ENCODE measurements around the gene ICA1. TPM values are rescaled to one million over a fixed set of nuclear protein-coding genes. Genes with fewer than 3 reads are reported as not detected.
A peak's percentile ranks its signal among the peaks of the same experiment; 100 is the strongest.

Gene ICA1
- total and polyA plus RNA-seq, 2 donors (not counting 3 experiments of a cell fraction or from before 2014, with no cell fraction given): 19.0 to 47.1 TPM

DNA sequence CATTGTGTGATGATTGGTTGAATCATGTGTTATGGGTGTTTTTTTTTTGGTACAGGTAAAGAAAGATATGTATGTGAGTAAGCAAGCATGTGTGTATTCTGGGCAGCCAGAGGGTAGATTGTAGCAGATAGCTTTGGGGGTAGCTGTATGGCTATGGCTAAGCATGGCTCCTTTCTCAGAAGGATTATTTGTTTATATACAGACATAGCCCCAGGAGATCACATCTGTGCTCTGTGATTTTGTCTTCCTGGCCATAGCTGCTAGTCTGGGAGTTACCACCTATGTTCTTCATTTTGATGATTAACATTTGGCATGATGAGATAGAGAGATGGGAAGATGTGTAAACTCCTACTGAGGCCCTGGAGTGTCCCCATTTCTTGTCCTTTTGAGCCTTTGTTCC, 23.2 kb upstream of the ICA1 start:
- no peaks in the 10 kb centered on the region for H3K9me1 ChIP-seq (replicated peaks; ENCODE audit: control insufficient read depth, extremely low read depth, insufficient read depth, low read length)
- intact Hi-C loops (cut with micrococcal nuclease): no loop called here
- H2AFZ ChIP-seq (ENCODE audit: low read depth, low read length): no peak overlapping the region
- H3K4me2 ChIP-seq (ENCODE audit: insufficient read depth, low read length): no peak overlapping the region
- H3K9me3 ChIP-seq (replicated peaks; ENCODE audit: control insufficient read depth, insufficient read depth, low read length): no peaks in the 10 kb centered on the region
- FAIRE-seq (no peak), DNase-seq (ENCODE audit: low read depth, low spot score) (no peak)
- no peak overlapping the region for H3K27ac ChIP-seq (ENCODE audit: insufficient read depth, low read depth, low read length)
- H3K79me2 ChIP-seq (ENCODE audit: control insufficient read depth, insufficient read depth, low read length): no peaks in the 10 kb centered on the region
- TF ChIP-seq, protein P1, sequence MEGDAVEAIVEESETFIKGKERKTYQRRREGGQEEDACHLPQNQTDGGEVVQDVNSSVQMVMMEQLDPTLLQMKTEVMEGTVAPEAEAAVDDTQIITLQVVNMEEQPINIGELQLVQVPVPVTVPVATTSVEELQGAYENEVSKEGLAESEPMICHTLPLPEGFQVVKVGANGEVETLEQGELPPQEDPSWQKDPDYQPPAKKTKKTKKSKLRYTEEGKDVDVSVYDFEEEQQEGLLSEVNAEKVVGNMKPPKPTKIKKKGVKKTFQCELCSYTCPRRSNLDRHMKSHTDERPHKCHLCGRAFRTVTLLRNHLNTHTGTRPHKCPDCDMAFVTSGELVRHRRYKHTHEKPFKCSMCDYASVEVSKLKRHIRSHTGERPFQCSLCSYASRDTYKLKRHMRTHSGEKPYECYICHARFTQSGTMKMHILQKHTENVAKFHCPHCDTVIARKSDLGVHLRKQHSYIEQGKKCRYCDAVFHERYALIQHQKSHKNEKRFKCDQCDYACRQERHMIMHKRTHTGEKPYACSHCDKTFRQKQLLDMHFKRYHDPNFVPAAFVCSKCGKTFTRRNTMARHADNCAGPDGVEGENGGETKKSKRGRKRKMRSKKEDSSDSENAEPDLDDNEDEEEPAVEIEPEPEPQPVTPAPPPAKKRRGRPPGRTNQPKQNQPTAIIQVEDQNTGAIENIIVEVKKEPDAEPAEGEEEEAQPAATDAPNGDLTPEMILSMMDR (IDR thresholded peaks at IDR 0.05; ENCODE audit: extremely low read depth in 1 of 2, insufficient read depth in 1 of 2, low read depth in 1 of 2, low read length in 2 of 2): no peak
- TF ChIP-seq MYC (IDR thresholded peaks at IDR 0.05; ENCODE audit: low read depth, low read length) (no peak), EZH2 (IDR thresholded peaks at IDR 0.05; ENCODE audit: borderline replicate concordance, low read depth, low read length, severe bottlenecking) (no peak), FOS (IDR thresholded peaks at IDR 0.05; ENCODE audit: borderline replicate concordance, insufficient read depth, low read length) (no peak), POLR2AphosphoS5 (IDR thresholded peaks at IDR 0.05; ENCODE audit: insufficient read depth, low read depth, low read length) (no peak)
- H3K4me1 ChIP-seq (ENCODE audit: control insufficient read depth, extremely low read depth, insufficient read depth, low read length): no peaks in the 10 kb centered on the region
- POLR2A ChIA-PET: no interaction called here
- dilution Hi-C loops (cut with MboI; ENCODE audit: extremely low pct_ligation_motif_present, low sequenced_read_pairs): no loop called here
- no peaks in the 10 kb centered on the region for H4K20me1 ChIP-seq (replicated peaks; ENCODE audit: control insufficient read depth, extremely low read depth, insufficient read depth, low read length)
- H3K27me3 ChIP-seq (ENCODE audit: control insufficient read depth in 2 of 2, insufficient read depth in 2 of 2, low read length in 2 of 2): peaks cover under 1 to 2% of the 10 kb centered on the region in 2 experiments
- CTCF ChIA-PET: interaction anchor here (2.4 kb wide), 1 partner anchor 11 kb away, joined by 11 read pairs; no protein-coding TSS in a partner anchor
- no peak overlapping the region for H3K4me3 ChIP-seq (replicated peaks in 1 of 3; ENCODE audit: insufficient read depth in 1 of 3, low read depth in 1 of 3, low read length in 3 of 3)
- H3K36me3 ChIP-seq (ENCODE audit: control insufficient read depth in 2 of 2, extremely low read depth in 1 of 2, insufficient read depth in 2 of 2, low read length in 2 of 2): no peaks in the 10 kb centered on the region
- no TSS peak for BruUV-seq (replicated peaks)
- H3K9ac ChIP-seq (replicated peaks; ENCODE audit: extremely low read depth, insufficient read depth, low read length): no peak overlapping the region

DNA sequence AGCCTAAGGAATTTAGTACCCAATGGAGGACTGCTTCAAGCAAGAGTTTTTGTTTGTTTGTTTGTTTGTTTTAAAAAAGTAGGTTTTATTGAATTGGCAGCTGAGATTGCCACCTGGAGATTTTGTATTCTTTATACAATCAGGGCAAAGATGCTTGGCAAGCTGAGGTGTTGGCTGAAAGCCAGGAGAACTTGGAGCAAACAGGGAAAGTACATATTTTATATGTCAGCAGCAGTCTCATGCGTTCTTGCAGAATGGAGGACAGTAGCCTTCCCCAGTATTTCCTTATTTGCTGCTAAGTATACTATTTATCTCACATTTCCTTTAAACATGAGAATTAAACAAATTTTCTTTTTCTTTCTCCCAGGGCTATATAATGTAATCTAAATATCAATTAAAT, 22.6 kb upstream of the ICA1 start:
- no peak for FAIRE-seq
- POLR2A ChIA-PET: no interaction called here
- BruUV-seq (replicated peaks): no TSS peak

More for the DNA sequence above, 22.6 kb upstream of the ICA1 start:
- Histone ChIP-seq H3K27me3 (ENCODE audit: control insufficient read depth in 2 of 2, insufficient read depth in 2 of 2, low read length in 2 of 2) (peaks cover 0 to 2% of the 10 kb centered on the region in 2 experiments), H3K9me3 (replicated peaks; ENCODE audit: control insufficient read depth, insufficient read depth, low read length) (no peaks in the 10 kb centered on the region), H3K4me3 (replicated peaks in 1 of 3; ENCODE audit: insufficient read depth in 1 of 3, low read depth in 1 of 3, low read length in 3 of 3) (no peak overlapping the region), H3K79me2 (ENCODE audit: control insufficient read depth, insufficient read depth, low read length) (no peaks in the 10 kb centered on the region), H3K36me3 (ENCODE audit: control insufficient read depth in 2 of 2, extremely low read depth in 1 of 2, insufficient read depth in 2 of 2, low read length in 2 of 2) (no peaks in the 10 kb centered on the region), H2AFZ (ENCODE audit: low read depth, low read length) (no peak overlapping the region), H3K4me1 (ENCODE audit: control insufficient read depth, extremely low read depth, insufficient read depth, low read length) (no peaks in the 10 kb centered on the region), H3K9ac (replicated peaks; ENCODE audit: extremely low read depth, insufficient read depth, low read length) (no peak overlapping the region), H3K9me1 (replicated peaks; ENCODE audit: control insufficient read depth, extremely low read depth, insufficient read depth, low read length) (no peaks in the 10 kb centered on the region), H4K20me1 (replicated peaks; ENCODE audit: control insufficient read depth, extremely low read depth, insufficient read depth, low read length) (no peaks in the 10 kb centered on the region), H3K27ac (ENCODE audit: insufficient read depth, low read depth, low read length) (no peak overlapping the region), H3K4me2 (ENCODE audit: insufficient read depth, low read length) (no peak overlapping the region)
- dilution Hi-C loops (cut with MboI; ENCODE audit: extremely low pct_ligation_motif_present, low sequenced_read_pairs): no loop called here
- DNase-seq (ENCODE audit: low read depth, low spot score): peak; percentile 8
- intact Hi-C loops (cut with micrococcal nuclease): no loop called here
- CTCF ChIA-PET: interaction anchor here (2.4 kb wide), 1 partner anchor 11 kb away, joined by 11 read pairs; no protein-coding TSS in a partner anchor
- TF ChIP-seq MYC (IDR thresholded peaks at IDR 0.05; ENCODE audit: low read depth, low read length) (no peak), JUN (IDR thresholded peaks at IDR 0.05; ENCODE audit: borderline replicate concordance, insufficient read depth, insufficient read length, low read depth) (no peak), POLR2AphosphoS5 (IDR thresholded peaks at IDR 0.05; ENCODE audit: insufficient read depth, low read depth, low read length) (no peak), GATA2 (IDR thresholded peaks at IDR 0.05; ENCODE audit: insufficient read depth, insufficient read length, low read depth, low read length) (no peak), FOS (IDR thresholded peaks at IDR 0.05; ENCODE audit: borderline replicate concordance, insufficient read depth, low read length) (no peak), MAX (IDR thresholded peaks at IDR 0.05; ENCODE audit: insufficient read depth, insufficient read length) (no peak)

Measured in endothelial cell of umbilical vein (primary cell).